HCT116 (cell line): ENCODE measurements around the gene SMIM41. TPM values are rescaled to one million over a fixed set of nuclear protein-coding genes. Genes with fewer than 3 reads are reported as not detected.

Experiments
- ATAC-seq: fragments of 200-7000 bp; cut with Tn5 transposase; 2 replicates; pipeline ENCODE4 v1.9.1; 2020; ENCODE audit warnings: mild to moderate bottlenecking, moderate library complexity
- BruUV-seq: library from RNA; stranded (reverse); fragments of 400-500 nt; replicated peaks from 2 replicates; lab custom pipeline; 2021; lab: Mats Ljungman, UMichigan
- CTCF ChIA-PET: fragments of 300-600 bp; sonication (Branson Sonifier 250); formaldehyde crosslinking; loops from one replicate; lab custom pipeline; 2021; ENCODE audit warnings: antibody characterized with exemption; lab: Charles Lee
- POLR2A ChIA-PET: fragments of 300-600, 350-600 bp; sonication (Branson Sonifier 250); formaldehyde crosslinking; loops from one replicate; lab custom pipeline; 2021; ENCODE audit warnings: antibody characterized with exemption; lab: Charles Lee
- RAD21 ChIA-PET, 2 experiments: fragments of 300-600 bp; sonication (Branson Sonifier 250); formaldehyde crosslinking; loops; one replicate each; lab custom pipeline; 2023; ENCODE audit warnings: low total read pairs in 2 of 2; ENCODE audit not compliant: uncharacterized antibody in 2 of 2, unreplicated experiment in 2 of 2, low non-redundant PET in 1 of 2; lab: Charles Lee
- DNase-seq: peaks from one replicate; pipeline ENCODE4 v3.0.0-alpha.2; 2010; ENCODE audit warnings: low read depth, low spot score
- H2AFZ ChIP-seq: fragments of 200-600 bp; shearing (Covaris generic), sonication (generic); 2 replicates; pipeline ENCODE4 v1.6.1; 2017; ENCODE audit warnings: low read depth, mixed run types, mixed read lengths, antibody characterized with exemption, low read length; ENCODE audit not compliant: poor library complexity, severe bottlenecking
- H3K27ac ChIP-seq: 2 replicates; pipeline ENCODE4 v1.5.1; 2012; ENCODE audit warnings: low read depth, low read length
- H3K27me3 ChIP-seq: fragments of 200-600 bp; sonication (generic); 2 replicates; pipeline ENCODE4 v1.6.1; 2016; ENCODE audit warnings: mixed run types, low read length, mixed read lengths; ENCODE audit not compliant: insufficient read depth
- H3K36me3 ChIP-seq, 2 experiments: fragments of 200-500 bp in 1 of 2; fragments of 200-600 bp in 1 of 2; sonication (Bioruptor generic) in 1 of 2; sonication (generic) in 1 of 2; 2 replicates each; pipeline versions ENCODE4 v1.5.1 to v1.6.1; 2014 to 2016; ENCODE audit warnings: low read length in 2 of 2, inconsistent platforms in 1 of 2, mixed read lengths in 1 of 2, mixed run types in 1 of 2; ENCODE audit not compliant: insufficient read depth in 2 of 2, control insufficient read depth in 1 of 2
- H3K4me1 ChIP-seq, 2 experiments: fragments of 200-600 bp in 1 of 2; sonication (generic) in 1 of 2; 2 replicates each; pipeline versions ENCODE4 v1.5.1 to v1.6.1; 2012 to 2017; ENCODE audit warnings: low read length in 2 of 2, inconsistent platforms in 1 of 2, mild to moderate bottlenecking in 1 of 2, mixed read lengths in 1 of 2, mixed run types in 1 of 2, moderate library complexity in 1 of 2; ENCODE audit not compliant: insufficient read depth in 2 of 2, control insufficient read depth in 1 of 2
- H3K4me2 ChIP-seq: fragments of 200-600 bp; sonication (generic); 2 replicates; pipeline ENCODE4 v1.6.1; 2017; ENCODE audit warnings: mixed run types, low read length, mixed read lengths
- H3K4me3 ChIP-seq, 2 experiments: fragments of 200-600 bp in 1 of 2; sonication (generic) in 1 of 2; replicated peaks in 1 of 2; 2 replicates each; pipeline ENCODE4 v1.5.1; 2011 to 2016; ENCODE audit warnings: low read length in 2 of 2, control low read depth in 1 of 2, low read depth in 1 of 2, mild to moderate bottlenecking in 1 of 2, mixed read lengths in 1 of 2, mixed run types in 1 of 2
- H3K79me2 ChIP-seq: fragments of 200-600 bp; sonication (generic); 2 replicates; pipeline ENCODE4 v1.6.1; 2017; ENCODE audit warnings: mild to moderate bottlenecking, mixed run types, low read length, moderate library complexity, mixed read lengths; ENCODE audit not compliant: insufficient read depth
- H3K9ac ChIP-seq: fragments of 200-600 bp; sonication (generic); 2 replicates; pipeline ENCODE4 v1.6.1; 2016; ENCODE audit warnings: low read length, mixed read lengths
- H3K9me2 ChIP-seq: fragments of 200-600 bp; sonication (generic), shearing (Covaris generic); 2 replicates; pipeline ENCODE4 v1.6.1; 2017; ENCODE audit warnings: mixed run types, mild to moderate bottlenecking, moderate library complexity; ENCODE audit not compliant: insufficient read depth
- H3K9me3 ChIP-seq, 2 experiments: fragments of 200-500 bp in 1 of 2; fragments of 200-600 bp in 1 of 2; sonication (Bioruptor generic) in 1 of 2; sonication (generic) in 1 of 2; 2 replicates each; pipeline ENCODE4 v1.6.1; 2014 to 2017; ENCODE audit warnings: low read length in 2 of 2, mixed read lengths in 2 of 2, inconsistent platforms in 1 of 2, low read depth in 1 of 2, mild to moderate bottlenecking in 1 of 2, mixed run types in 1 of 2, moderate library complexity in 1 of 2; ENCODE audit not compliant: control insufficient read depth in 1 of 2, insufficient read depth in 1 of 2
- H4K20me1 ChIP-seq: fragments of 200-600 bp; sonication (generic), shearing (Covaris generic); 2 replicates; pipeline ENCODE4 v1.6.1; 2017; ENCODE audit warnings: mixed run types, mild to moderate bottlenecking, moderate library complexity; ENCODE audit not compliant: insufficient read depth
- ATF3 ChIP-seq: IDR thresholded peaks from 2 replicates; pipeline ENCODE4 v1.6.1; 2012
- CEBPB ChIP-seq: IDR thresholded peaks from 2 replicates; pipeline ENCODE4 v1.6.1; 2012; ENCODE audit warnings: low read depth
- CTCF ChIP-seq, 3 experiments: fragments of 200-600 bp in 1 of 3; sonication (generic) in 1 of 3; IDR thresholded peaks in 2 of 3; conservative IDR thresholded peaks in 1 of 3; 2 replicates each; pipeline ENCODE4 v1.5.1; 2012 to 2017; ENCODE audit warnings: low read depth in 2 of 3, low read length in 2 of 3, antibody characterized with exemption in 1 of 3, borderline replicate concordance in 1 of 3, control low read depth in 1 of 3, mild to moderate bottlenecking in 1 of 3, mixed read lengths in 1 of 3, mixed run types in 1 of 3, moderate library complexity in 1 of 3; ENCODE audit not compliant: insufficient read depth in 1 of 3
- EGR1 ChIP-seq: IDR thresholded peaks from 2 replicates; pipeline ENCODE4 v1.6.1; 2012; ENCODE audit warnings: low read depth
- EZH2 ChIP-seq: fragments of 200-600 bp; sonication (generic); IDR thresholded peaks from 2 replicates; pipeline ENCODE4 v1.6.1; 2017; ENCODE audit warnings: antibody characterized with exemption, mixed run types
- EZH2phosphoT487 ChIP-seq: fragments of 200-600 bp; IDR thresholded peaks from 2 replicates; pipeline ENCODE4 v1.6.1; 2018; ENCODE audit warnings: antibody characterized with exemption, borderline replicate concordance
- MAX ChIP-seq: IDR thresholded peaks from 2 replicates; pipeline ENCODE4 v1.6.1; 2012
- POLR2AphosphoS5 ChIP-seq: IDR thresholded peaks from 2 replicates; pipeline ENCODE4 v1.6.1; 2011; ENCODE audit warnings: mild to moderate bottlenecking, low read depth, low read length, moderate library complexity
- RAD21 ChIP-seq: IDR thresholded peaks from 2 replicates; pipeline ENCODE4 v1.6.1; 2012; ENCODE audit warnings: low read depth, mild to moderate bottlenecking
- REST ChIP-seq: IDR thresholded peaks from 2 replicates; pipeline ENCODE4 v1.6.1; 2012; ENCODE audit warnings: low read depth
- SIN3A ChIP-seq: IDR thresholded peaks from 2 replicates; pipeline ENCODE4 v1.6.1; 2012; ENCODE audit warnings: low read depth
- SP1 ChIP-seq: IDR thresholded peaks from 2 replicates; pipeline ENCODE4 v1.6.1; 2012; ENCODE audit warnings: low read depth
- YY1 ChIP-seq: IDR thresholded peaks from 2 replicates; pipeline ENCODE4 v1.6.1; 2011; ENCODE audit warnings: low read length, low read depth, moderate library complexity, mild to moderate bottlenecking; ENCODE audit not compliant: insufficient replicate concordance; ENCODE audit errors: extremely low read depth
- ZBTB33 ChIP-seq: IDR thresholded peaks from 2 replicates; pipeline ENCODE4 v1.6.1; 2011; ENCODE audit warnings: mild to moderate bottlenecking, low read length, moderate library complexity; ENCODE audit not compliant: insufficient replicate concordance; ENCODE audit errors: extremely low read depth
- ZNF274 ChIP-seq: fragments of 200-500 bp; sonication (Bioruptor generic); IDR thresholded peaks from 2 replicates; pipeline ENCODE4 v1.6.1; 2014; ENCODE audit warnings: mild to moderate bottlenecking, low read depth, low read length, inconsistent platforms
- intact Hi-C: fragments of 100-400 bp; cut with micrococcal nuclease; formaldehyde crosslinking; loops from 2 replicates; pipeline ENCODE4 v1.10.0; 2022
- total RNA-seq: library from RNA; stranded (reverse); gene quantifications from one replicate; pipeline ENCODE4 v1.2.1, GENCODE V29; 2021; ENCODE audit not compliant: unreplicated experiment

Gene SMIM41
- total RNA-seq, 1 experiment from 2014 or later: not detected

- CTCF ChIA-PET: interaction anchor here (0.6 to 3.8 kb wide), 7 partner anchors 90 to 748 kb away, joined by 3 to 74 read pairs (median 3); no protein-coding TSS in a partner anchor
- no peak overlapping the region for H2AFZ ChIP-seq
- no TSS peak for BruUV-seq
- no peak for ATAC-seq
- no peak overlapping the region for H3K9ac ChIP-seq
- no peak overlapping the region for H3K27ac ChIP-seq
- RAD21 ChIA-PET: no interaction called here
- H3K9me3 ChIP-seq: no peaks in the 10 kb centered on the region
- POLR2A ChIA-PET: no interaction called here
- H3K4me3 ChIP-seq: no peak overlapping the region
- no peak for DNase-seq
- H3K4me2 ChIP-seq: no peak overlapping the region
- intact Hi-C loops: no loop called here
- H3K27me3 ChIP-seq: no peaks in the 10 kb centered on the region
- no peaks in the 10 kb centered on the region for H3K9me2 ChIP-seq
- no peaks in the 10 kb centered on the region for H4K20me1 ChIP-seq
- H3K79me2 ChIP-seq: no peaks in the 10 kb centered on the region
- H3K4me1 ChIP-seq: peaks cover 0 to 17% of the 10 kb centered on the region in 2 experiments; a peak in 2 of 4 replicates
- no peak for TF ChIP-seq ATF3
- no peak for TF ChIP-seq CEBPB
- TF ChIP-seq MAX: no peak
- no peak for TF ChIP-seq EZH2
- no peak for TF ChIP-seq EGR1
- TF ChIP-seq ZBTB33: no peak
- no peak for TF ChIP-seq POLR2AphosphoS5
- TF ChIP-seq EZH2phosphoT487: no peak
- no peak for TF ChIP-seq RAD21
- no peak for TF ChIP-seq REST
- no peak for TF ChIP-seq CTCF (IDR thresholded peaks at IDR 0.05 in 2 of 3, conservative IDR thresholded peaks at IDR 0.05 in 1 of 3; ENCODE audit: borderline replicate concordance in 1 of 3, insufficient read depth in 1 of 3, low read depth in 2 of 3, low read length in 2 of 3)
- no peak for TF ChIP-seq SIN3A
- no peak for TF ChIP-seq SP1
- TF ChIP-seq YY1: no peak
- no peak for TF ChIP-seq ZNF274
- no peaks in the 10 kb centered on the region for H3K36me3 ChIP-seq
Observed at GRCh38 chr12:52122904-52123303, 43.4 kb downstream of the SMIM41 start.
